WTC11 (cell line): ENCODE results near the gene OSBPL9. TPM values are rescaled to one million over a fixed set of nuclear protein-coding genes. Genes with fewer than 3 reads are reported as not detected.

Source experiments
- ATAC-seq: fragments of 200-7000 bp; cut with Tn5 transposase; 2 replicates; pipeline ENCODE4 v1.10.0; 2021; ENCODE audit warnings: mild to moderate bottlenecking, moderate library complexity
- CTCF ChIA-PET: fragments of 300-600 bp; sonication (Branson Sonifier 250); formaldehyde crosslinking; loops from one replicate; lab custom pipeline; 2021; ENCODE audit warnings: antibody characterized with exemption; lab: Charles Lee
- POLR2A ChIA-PET: fragments of 350-600 bp; sonication (Branson Sonifier 250); formaldehyde crosslinking; loops from one replicate; lab custom pipeline; 2021; ENCODE audit warnings: antibody characterized with exemption; lab: Charles Lee
- DNase-seq: peaks from one replicate; pipeline ENCODE4 v3.0.0; 2021; ENCODE audit warnings: low spot score
- H3K27ac Mint-ChIP-seq: 2 replicates; pipeline ENCODE4 v1.8.0; 2021; ENCODE audit warnings: mixed read lengths
- H3K27me3 Mint-ChIP-seq: 2 replicates; pipeline ENCODE4 v1.8.0; 2021; ENCODE audit warnings: low read depth, mild to moderate bottlenecking, moderate library complexity, mixed read lengths
- H3K36me3 Mint-ChIP-seq: 2 replicates; pipeline ENCODE4 v1.8.0; 2021; ENCODE audit warnings: mixed read lengths
- H3K4me1 Mint-ChIP-seq: 2 replicates; pipeline ENCODE4 v1.8.0; 2022; ENCODE audit warnings: mixed read lengths
- H3K4me3 Mint-ChIP-seq: 2 replicates; pipeline ENCODE4 v1.8.0; 2021; ENCODE audit warnings: mild to moderate bottlenecking, moderate library complexity, mixed read lengths
- H3K9me3 Mint-ChIP-seq: 2 replicates; pipeline ENCODE4 v1.8.0; 2021; ENCODE audit warnings: mixed read lengths
- AR ChIP-seq: fragments of 250-450 bp; sonication (Bioruptor Pico); IDR thresholded peaks from 2 replicates; pipeline ENCODE4 v1.9.0; 2021; ENCODE audit warnings: mild to moderate bottlenecking
- ARID4B ChIP-seq: sonication (generic); formaldehyde crosslinking; IDR thresholded peaks from 2 replicates; pipeline ENCODE4 v1.8.0; 2023; ENCODE audit warnings: missing genetic modification reagents, mild to moderate bottlenecking, borderline replicate concordance
- ATF3 ChIP-seq: sonication (generic); formaldehyde crosslinking; conservative IDR thresholded peaks from 2 replicates; pipeline ENCODE4 v1.8.1; 2022; ENCODE audit warnings: mild to moderate bottlenecking, missing genetic modification reagents
- CBFB ChIP-seq: sonication (generic); formaldehyde crosslinking; IDR thresholded peaks from 2 replicates; pipeline ENCODE4 v1.8.1; 2022; ENCODE audit warnings: mild to moderate bottlenecking, low read depth, missing genetic modification reagents
- CREM ChIP-seq: sonication (generic); formaldehyde crosslinking; IDR thresholded peaks from 2 replicates; pipeline ENCODE4 v1.8.1; 2022; ENCODE audit warnings: mild to moderate bottlenecking, missing genetic modification reagents, moderate library complexity
- ETV6 ChIP-seq: sonication (generic); formaldehyde crosslinking; IDR thresholded peaks from 2 replicates; pipeline ENCODE4 v1.8.1; 2022; ENCODE audit warnings: mild to moderate bottlenecking, missing genetic modification reagents
- HMGA2 ChIP-seq: fragments of 250-450 bp; sonication (Bioruptor Pico); IDR thresholded peaks from 2 replicates; pipeline ENCODE4 v1.4.0; 2021; ENCODE audit warnings: mild to moderate bottlenecking, moderate library complexity
- JUN ChIP-seq: sonication (generic); formaldehyde crosslinking; IDR thresholded peaks from 2 replicates; pipeline ENCODE4 v1.8.0; 2023; ENCODE audit warnings: mild to moderate bottlenecking, missing genetic modification reagents
- RORB ChIP-seq: fragments of 250-450 bp; sonication (Bioruptor Pico); IDR thresholded peaks from 2 replicates; pipeline ENCODE4 v1.9.0; 2021; ENCODE audit warnings: mild to moderate bottlenecking
- ZNF121 ChIP-seq: sonication (generic); formaldehyde crosslinking; IDR thresholded peaks from 2 replicates; pipeline ENCODE4 v1.8.0; 2023; ENCODE audit warnings: missing genetic modification reagents
- ZNF232 ChIP-seq: sonication (generic); formaldehyde crosslinking; IDR thresholded peaks from 2 replicates; pipeline ENCODE4 v1.8.0; 2022; ENCODE audit warnings: mild to moderate bottlenecking, missing genetic modification reagents
- total RNA-seq: library from RNA; stranded (reverse); gene quantifications from 3 replicates; pipeline ENCODE4 v1.2.3, GENCODE V29; 2021
- TF ChIP-seq, protein P1 (sequence below): sonication (generic); formaldehyde crosslinking; IDR thresholded peaks from 2 replicates; pipeline ENCODE4 v1.8.1; 2023; ENCODE audit warnings: mild to moderate bottlenecking, missing genetic modification reagents
- TF ChIP-seq, protein P2 (sequence below): sonication (generic); formaldehyde crosslinking; IDR thresholded peaks from 2 replicates; pipeline ENCODE4 v1.8.1; 2023; ENCODE audit warnings: mild to moderate bottlenecking, moderate library complexity, missing genetic modification reagents
- TF ChIP-seq, protein P3 (sequence below): fragments of 250-450 bp; sonication (Bioruptor Pico); IDR thresholded peaks from 2 replicates; pipeline ENCODE4 v1.9.0; 2021; ENCODE audit warnings: moderate library complexity, mild to moderate bottlenecking, inconsistent platforms, borderline replicate concordance

The OSBPL9 gene
- total RNA-seq, 1 experiment from 2014 or later: 55.6 TPM

- TF ChIP-seq ZNF121 (CRISPR knock-in tag) (no peak), RORB (CRISPR knock-in tag) (no peak), CBFB (CRISPR knock-in tag) (no peak), ATF3 (CRISPR knock-in tag) (no peak), JUN (CRISPR knock-in tag) (no peak), ETV6 (no peak), HMGA2 (CRISPR knock-in tag) (no peak), AR (no peak), CREM (CRISPR knock-in tag) (no peak), ARID4B (CRISPR knock-in tag) (no peak)
- TF ChIP-seq, protein P1, sequence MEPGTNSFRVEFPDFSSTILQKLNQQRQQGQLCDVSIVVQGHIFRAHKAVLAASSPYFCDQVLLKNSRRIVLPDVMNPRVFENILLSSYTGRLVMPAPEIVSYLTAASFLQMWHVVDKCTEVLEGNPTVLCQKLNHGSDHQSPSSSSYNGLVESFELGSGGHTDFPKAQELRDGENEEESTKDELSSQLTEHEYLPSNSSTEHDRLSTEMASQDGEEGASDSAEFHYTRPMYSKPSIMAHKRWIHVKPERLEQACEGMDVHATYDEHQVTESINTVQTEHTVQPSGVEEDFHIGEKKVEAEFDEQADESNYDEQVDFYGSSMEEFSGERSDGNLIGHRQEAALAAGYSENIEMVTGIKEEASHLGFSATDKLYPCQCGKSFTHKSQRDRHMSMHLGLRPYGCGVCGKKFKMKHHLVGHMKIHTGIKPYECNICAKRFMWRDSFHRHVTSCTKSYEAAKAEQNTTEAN (CRISPR knock-in tag): no peak
- TF ChIP-seq, protein P2, sequence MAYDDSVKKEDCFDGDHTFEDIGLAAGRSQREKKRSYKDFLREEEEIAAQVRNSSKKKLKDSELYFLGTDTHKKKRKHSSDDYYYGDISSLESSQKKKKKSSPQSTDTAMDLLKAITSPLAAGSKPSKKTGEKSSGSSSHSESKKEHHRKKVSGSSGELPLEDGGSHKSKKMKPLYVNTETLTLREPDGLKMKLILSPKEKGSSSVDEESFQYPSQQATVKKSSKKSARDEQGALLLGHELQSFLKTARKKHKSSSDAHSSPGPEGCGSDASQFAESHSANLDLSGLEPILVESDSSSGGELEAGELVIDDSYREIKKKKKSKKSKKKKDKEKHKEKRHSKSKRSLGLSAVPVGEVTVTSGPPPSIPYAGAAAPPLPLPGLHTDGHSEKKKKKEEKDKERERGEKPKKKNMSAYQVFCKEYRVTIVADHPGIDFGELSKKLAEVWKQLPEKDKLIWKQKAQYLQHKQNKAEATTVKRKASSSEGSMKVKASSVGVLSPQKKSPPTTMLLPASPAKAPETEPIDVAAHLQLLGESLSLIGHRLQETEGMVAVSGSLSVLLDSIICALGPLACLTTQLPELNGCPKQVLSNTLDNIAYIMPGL (CRISPR knock-in tag): no peak
- TF ChIP-seq, all 79 proteins: peak for 0
- ATAC-seq (no peak), DNase-seq (no peak)
- Mint-ChIP-seq H3K36me3 (no peaks in the 10 kb centered on the region), H3K27me3 (no peaks in the 10 kb centered on the region; the same call in 1 of the 2 replicates), H3K9me3 (no peaks in the 10 kb centered on the region), H3K4me3 (no peak overlapping the region), H3K4me1 (peaks cover 3% of the 10 kb centered on the region; the same call in 1 of the 2 replicates), H3K27ac (no peak overlapping the region)
- POLR2A ChIA-PET: no interaction called here
- CTCF ChIA-PET: interaction anchor here (1.2 kb wide), 1 partner anchor 15 kb away, joined by 4 read pairs; no protein-coding TSS in a partner anchor
These were observed 22.2 kb upstream of the OSBPL9 start for GRCh38 chr1:51594716-51595115.

DNA sequence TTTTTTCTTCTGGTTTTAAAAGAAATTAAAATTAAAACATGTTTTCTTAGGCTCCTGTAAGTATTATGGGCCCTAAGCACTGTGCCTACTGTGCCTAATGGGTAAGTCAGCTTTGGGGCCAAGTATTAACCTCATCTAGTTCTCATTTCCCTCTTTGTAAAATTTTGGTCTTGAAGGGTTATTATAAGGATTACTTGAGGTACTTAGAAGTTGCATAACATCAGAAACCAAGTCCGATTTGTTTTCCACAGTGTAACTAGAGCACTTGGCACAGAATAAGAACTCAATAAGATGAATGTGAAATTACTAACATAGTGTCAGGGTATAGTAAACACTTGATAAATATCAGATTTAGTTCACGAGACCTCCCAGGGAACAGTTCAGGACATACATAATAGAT, 16.4 kb upstream of the OSBPL9 start:
- H3K4me1 Mint-ChIP-seq: peaks cover 8% of the 10 kb centered on the region; the same call in 1 of the 2 replicates
- ChIA-PET CTCF (no interaction called here), POLR2A (no interaction called here)
- no peaks in the 10 kb centered on the region for H3K9me3 Mint-ChIP-seq
- TF ChIP-seq, protein P3, sequence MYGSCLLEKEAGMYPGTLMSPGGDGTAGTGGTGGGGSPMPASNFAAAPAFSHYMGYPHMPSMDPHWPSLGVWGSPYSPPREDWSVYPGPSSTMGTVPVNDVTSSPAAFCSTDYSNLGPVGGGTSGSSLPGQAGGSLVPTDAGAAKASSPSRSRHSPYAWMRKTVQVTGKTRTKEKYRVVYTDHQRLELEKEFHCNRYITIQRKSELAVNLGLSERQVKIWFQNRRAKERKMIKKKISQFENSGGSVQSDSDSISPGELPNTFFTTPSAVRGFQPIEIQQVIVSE: no peak
- TF ChIP-seq ZNF232 (CRISPR knock-in tag): no peak
- DNase-seq (no peak), ATAC-seq (no peak)
- no peak overlapping the region for H3K4me3 Mint-ChIP-seq
- H3K27me3 Mint-ChIP-seq: no peaks in the 10 kb centered on the region
- H3K36me3 Mint-ChIP-seq: no peaks in the 10 kb centered on the region
- no peak overlapping the region for H3K27ac Mint-ChIP-seq
